Limb (tissue), 2 donors: ENCODE results near the gene SYPL1.

Experiments used
- DNase-seq, 2 donors: peaks; one replicate each; pipeline ENCODE4 v3.0.0-alpha.2; 2016; ENCODE audit errors: extremely low spot score in 2 of 2

SYPL1 gene

DNA sequence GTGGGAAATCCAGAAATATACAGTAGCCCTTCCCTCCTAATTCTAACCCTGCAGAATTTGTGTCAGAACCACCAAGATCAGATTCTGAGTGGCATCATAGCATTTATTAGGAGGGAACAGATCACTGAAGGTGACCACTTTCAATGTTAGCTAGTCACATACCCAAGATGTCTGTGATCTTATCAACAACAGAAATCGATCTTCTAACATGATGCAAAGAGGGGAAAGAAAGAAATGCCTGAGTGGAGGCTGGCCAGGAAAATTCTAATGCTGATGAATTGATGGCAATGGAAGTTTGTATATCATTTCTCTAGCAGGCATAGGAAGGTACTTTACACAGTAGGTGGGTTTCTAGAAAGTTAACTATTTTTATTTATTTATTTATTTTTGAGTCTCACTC is 10.6 kb upstream of the SYPL1 start:
- DNase-seq: no peak

DNA sequence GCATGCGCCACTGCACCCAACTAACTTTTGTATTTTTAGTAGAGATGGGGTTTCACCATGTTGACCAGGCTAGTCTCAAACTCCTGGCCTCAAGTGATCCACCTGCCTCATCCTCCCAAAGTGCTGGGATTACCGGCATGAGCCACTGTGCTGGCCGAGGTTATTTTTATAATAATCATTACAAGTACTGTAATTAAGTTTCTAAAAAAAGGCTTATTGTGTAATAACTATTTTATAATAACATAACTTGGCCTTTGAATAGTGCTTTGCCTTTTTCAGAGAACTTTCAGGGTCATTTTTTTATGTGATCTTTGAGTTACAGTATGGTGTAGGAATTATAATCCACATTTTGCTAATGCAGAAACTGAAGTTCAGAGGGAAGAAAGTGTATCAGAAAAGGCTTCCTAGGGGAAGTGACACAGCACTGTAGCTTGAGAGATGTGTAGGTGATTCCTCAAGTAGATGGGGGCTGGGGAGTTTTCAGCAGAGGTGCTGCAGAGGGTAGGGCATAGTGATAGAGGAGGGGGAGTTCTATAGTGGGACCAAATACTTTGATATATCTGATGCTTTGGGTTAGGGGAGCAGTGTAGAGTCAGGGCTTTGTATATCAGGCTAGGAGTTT is 9.2 kb upstream of the SYPL1 start:
- no peak for DNase-seq

- DNase-seq: no peak
Observed at GRCh38 chr7:106120500-106120899, 8.4 kb upstream of the SYPL1 start.

DNA sequence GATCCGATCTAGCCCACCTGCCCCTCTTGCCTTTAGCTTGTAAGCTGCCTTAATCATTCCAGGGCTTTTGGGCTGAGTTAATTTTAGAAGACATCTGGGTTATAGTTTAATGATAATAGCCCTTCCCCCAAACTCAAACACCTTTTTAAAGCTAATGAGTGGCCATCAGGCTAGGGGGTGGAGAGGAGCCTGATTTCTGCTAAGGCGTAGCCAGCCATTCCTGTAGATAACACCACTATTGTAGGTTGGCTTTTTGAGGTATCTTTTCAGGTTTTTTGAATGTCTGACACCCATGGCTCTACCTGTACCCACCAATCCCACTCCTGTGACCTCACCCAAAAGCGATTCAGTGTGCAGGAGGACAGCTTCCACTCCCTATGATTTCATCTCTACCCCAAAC is 7.6 kb upstream of the SYPL1 start:
- no peak for DNase-seq

DNA sequence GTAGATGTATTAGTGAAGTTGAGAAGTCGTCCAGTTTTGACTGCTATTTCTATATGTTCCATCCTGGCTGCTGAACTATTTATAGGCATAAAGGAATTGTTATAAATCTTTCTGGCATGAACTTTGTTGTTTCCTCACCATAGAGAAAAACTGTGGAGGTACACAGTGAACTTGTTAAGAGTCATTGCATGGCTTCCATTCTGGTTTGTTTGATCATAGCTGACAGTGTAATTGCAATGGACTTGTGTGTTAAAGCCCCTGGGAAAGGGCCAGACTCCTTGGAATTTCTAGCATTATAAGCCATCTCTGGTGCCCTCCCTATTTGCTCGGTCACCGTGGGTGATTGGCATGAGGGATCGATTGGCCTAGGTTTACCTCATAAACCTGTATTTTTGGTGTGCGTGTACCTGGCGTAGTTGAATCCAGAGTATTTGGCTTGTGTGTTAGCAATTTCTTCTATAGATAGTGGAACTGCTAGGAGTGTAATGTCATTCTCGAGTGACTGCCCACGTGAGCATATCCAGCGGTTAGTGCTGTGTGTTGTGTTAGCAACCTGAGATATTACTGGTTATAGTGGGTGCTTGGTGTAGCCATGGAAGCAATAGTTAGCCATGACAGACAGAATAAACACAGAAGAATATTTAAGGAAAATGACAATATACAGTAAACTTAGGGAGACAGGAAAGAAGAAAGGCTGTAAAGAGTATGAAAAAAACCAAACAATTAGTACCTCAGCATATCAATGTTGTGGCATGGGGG is 5.9 kb upstream of the SYPL1 start:
- DNase-seq: no peak

DNA sequence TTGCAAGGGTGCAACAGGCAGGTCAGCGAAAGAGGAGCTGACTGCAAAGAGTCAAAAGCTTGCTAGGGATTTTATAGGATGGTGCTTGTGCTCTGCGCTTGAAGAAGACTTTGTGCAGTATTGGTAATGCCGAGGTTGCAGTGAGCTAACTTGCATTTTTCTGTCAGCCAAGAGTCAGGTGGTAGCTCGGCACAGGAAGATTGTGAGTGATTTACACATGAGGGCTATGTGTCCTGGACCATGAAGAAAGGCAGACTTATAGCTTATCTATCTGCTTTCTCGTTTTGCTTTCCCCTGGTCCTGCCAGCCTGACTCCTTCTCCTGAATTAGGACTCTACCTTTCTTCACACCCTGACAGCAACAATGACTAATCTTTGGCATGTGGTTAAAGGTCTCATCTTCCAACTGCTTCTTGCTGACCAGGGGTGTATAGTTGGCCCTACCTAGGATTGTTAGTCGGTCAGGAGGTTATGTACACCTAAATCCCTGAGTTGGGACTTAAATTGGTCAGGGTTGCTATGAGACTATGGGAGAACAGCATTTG is 4.1 kb upstream of the SYPL1 start:
- no peak for DNase-seq

DNA sequence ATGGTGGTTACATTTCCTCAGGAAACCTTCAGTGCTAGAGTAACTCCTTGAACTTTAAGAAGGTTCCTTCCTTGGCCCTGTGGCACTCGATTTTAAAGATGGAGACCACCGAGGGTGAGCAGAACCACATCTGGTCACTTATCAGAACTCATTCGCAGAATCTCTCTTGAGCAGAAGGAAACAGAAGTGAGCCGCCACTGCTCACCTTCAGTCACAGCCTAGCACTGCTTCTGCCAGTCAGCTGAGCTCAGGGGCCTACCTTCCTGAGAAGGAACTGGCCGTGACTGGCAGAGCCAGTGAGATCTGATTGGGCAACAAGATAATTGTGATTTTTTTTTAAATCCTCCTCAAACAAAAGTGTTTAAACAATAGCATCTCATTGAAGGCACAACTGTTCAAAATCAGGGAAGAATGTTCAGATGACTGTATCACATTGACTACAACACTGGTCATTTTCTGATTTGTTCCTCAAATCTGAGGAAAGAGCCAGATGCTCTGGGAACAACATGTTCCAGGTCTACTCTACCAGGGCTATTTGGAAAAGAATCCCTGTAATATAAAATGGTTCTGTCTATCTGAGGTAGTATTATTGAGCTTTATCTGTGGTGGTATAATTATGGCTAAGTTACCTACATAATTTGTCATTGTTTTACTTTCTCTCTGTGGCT is 2.7 kb upstream of the SYPL1 start:
- no peak for DNase-seq

DNA sequence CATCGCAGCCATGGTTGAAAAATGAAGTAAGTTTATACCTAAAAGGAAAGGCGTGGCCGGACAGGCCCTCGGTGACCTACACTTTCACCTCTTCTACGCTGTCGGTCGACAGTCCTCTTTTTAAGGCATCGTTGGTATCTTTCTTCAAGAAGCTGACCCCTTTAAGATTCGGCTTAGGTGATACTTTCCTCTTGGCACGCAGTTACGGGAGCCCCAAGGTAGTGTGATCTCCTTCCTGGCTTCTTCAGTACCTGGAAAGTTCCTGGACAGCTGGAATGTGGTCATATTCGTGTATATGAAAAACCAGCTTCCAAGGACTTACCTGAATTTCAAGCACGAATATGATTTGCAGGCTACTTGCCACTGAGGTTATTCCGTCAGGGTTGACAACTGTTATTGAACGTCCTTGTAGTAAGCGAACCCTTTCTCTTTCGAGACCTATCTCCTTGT is 885 bp upstream of the SYPL1 start:
- no peak for DNase-seq

DNA sequence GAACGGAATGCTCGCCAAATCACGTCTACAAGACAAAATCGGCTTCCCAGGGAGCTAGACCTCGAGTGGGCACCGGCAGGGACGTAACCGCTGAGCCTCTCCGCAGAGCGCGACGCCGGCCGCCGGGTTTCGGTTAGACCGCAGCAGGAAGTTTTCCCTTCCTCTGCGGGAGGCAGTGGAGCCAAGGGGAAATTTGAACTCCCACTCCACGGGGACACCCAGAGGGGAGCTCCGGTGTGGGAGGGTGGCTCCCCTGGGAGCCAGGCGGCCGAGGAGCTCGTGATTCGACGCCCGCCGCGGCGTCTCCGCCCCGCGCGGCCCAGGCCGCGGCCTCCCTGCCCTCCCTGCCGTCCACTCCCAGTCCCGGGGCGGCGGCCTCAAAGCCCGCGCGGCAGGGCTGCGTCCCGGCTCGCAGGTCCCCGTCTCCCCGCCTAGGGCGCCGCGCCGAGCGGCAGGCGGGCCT is 426 bp downstream of the SYPL1 start:
- DNase-seq: peak in 1 of 2 donors; percentile 26

DNA sequence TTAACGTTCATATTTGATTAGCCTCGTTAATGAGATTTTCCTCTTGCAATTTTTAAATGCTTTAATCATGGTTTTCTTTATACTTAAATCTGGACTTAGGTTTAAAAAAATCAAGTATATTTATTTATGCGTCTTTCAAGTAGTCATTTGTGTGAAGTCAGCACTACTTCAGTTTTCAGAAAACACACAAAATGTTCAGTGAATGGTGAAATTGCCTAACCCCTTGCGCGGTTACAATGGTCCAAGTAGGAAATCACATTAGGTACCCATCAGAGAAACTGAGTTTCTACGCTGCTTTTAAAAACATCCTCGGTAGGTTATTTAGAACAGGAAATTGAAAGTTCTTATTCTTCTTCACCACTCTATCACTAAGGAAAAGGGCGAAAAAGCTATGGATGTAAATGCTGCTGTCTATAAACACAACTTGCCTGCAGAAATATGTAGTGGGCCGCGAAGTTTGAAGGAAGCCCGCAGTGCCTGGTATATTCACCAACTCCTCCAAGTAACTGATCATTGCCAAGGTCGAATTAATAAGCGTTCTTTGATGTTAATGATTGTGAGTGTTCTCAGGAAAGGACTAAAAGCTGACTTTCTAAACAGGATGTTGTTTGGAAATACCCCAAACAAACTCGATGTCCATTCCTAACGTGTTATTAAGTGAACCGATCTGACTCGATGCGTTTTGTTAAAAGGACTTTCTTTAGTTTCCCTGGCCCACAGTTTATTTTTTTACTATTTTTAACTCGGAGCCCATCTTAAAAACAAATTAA is 1.0 kb downstream of the SYPL1 start:
- peak in 1 of 2 donors; percentile 17 for DNase-seq

- no peak for DNase-seq
Observed at GRCh38 chr7:106110238-106110560, 1.9 kb downstream of the SYPL1 start.

- DNase-seq: no peak
Observed at GRCh38 chr7:106109521-106110237, 2.4 kb downstream of the SYPL1 start.

DNA sequence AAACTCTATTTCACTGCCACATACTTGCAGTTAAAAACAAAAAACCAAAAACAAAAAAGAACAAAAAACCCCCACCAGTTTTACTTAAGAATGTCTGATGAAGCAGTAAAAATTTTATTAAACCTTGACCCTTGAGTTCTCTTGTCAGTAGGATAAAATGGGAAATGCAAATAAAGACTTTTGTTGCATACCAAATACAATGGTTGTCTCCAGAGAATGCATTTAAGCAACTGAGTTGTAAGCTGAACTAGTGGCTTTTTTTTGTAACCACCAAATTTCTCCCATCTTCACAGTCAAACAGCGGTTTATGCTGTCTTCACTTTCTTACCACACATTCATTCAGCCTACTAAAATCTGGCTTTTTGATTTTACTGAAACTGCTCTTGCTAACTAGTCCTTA is 3.1 kb downstream of the SYPL1 start:
- no peak for DNase-seq

GRCh38 chr7:106104721-106105260 is 7.3 kb downstream of the SYPL1 start:
- DNase-seq: no peak

GRCh38 chr7:106102387-106102966 is 9.6 kb downstream of the SYPL1 start:
- DNase-seq: no peak

DNA sequence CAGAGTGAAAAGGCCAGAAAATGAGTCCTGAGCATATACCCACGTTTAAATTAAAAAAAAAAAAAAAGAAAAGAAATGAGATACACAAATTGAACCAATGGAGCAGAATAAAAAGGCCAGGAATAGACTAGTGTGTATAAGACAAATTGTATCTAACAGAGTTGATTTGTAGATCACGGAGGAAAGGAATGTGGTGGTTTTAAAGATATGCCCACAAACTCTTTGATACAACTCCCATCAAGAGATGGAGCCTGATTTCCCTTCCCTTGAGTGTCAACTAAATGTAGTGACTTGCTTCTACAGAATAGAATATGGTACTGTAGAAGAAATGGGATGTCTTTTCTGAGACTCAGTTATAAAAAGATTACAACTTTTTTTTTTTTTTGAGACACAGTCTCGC is 10.4 kb downstream of the SYPL1 start:
- no peak for DNase-seq

DNA sequence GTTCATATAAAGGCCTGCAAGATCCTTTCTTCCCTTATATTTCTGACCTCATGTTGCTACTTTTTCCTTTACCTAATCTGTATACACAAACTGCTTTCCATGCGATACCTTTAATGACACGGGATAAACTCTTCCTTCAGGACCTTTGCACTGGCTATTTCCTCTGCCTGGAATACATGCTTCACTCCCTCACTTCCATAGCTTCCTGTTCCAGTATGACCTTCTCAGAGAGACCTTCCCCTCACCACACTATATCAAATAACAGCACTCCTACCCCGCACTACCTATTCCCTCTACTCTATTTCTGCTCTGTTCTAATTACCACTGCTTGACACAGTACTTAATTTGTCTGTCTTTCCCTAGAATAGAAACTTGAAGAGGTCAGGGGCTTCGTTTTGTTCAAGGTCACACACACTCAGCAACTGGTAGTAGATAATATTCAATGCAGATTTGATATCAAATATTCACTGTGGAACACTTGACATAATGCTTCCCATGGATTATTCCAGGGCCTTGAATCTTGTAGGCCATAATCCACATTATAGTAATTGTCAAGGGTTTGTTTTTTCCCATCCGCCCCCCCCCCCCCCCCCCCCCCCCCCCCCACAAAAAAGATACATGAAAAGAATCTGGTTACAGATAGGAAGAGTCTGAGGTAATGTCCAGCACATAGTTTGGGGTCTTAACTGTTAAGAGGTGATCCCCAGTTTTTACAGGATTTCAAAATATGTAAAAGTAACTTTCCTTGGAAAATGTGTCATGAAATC is 11.1 kb downstream of the SYPL1 start:
- DNase-seq: no peak

DNA sequence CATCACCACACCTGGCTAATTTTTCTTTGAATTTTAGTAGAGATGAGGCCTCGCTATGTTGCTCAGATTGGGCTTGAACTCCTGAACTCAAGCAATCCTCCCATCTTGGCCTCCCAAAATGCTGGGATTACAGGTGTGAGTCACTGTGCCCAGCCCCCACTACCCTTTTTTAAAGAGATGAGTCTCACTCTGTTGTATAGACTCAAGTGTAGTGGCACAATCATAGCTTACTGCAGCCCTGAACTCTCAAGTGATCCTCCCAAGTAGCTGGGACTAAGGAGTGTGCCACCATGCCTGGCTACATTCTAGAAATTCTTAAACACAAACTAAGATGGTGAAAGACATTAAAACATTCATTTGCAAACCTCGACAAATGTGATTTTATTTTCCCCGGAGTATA is 12.6 kb downstream of the SYPL1 start:
- no peak for DNase-seq

DNA sequence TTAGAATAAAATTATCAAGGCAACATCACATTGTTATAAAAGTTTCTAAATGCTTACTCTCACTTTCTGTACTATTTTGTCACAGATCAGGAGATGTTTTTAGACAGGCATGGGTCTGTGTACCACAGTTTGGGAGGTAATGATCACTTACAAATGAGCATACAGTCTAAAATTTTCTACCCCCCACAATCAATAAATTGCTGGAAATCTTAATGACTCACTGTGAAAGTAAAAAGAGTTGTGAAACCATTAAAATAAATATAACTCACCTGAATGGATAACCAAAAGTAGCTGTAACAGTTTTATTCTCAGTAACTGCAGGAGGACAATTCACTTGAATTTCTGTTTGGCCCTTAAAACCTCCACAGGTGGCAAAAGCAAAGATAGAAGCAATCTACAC is 13.2 kb downstream of the SYPL1 start:
- DNase-seq: no peak

GRCh38 chr7:106095634-106096033 is 16.5 kb downstream of the SYPL1 start:
- DNase-seq: no peak
